Brain pericyte (primary cell): ENCODE measurements around the gene KLHL42.
"Not testable (repeated sequence)": the region's sequence is repeated elsewhere in the genome, so short reads cannot be mapped to it uniquely, and the experiment has no call there.

Experiments used
- DNase-seq: peaks from one replicate; pipeline ENCODE4 v3.0.0-alpha.2; 2012; ENCODE audit warnings: low read depth, low spot score

The KLHL42 gene

DNA sequence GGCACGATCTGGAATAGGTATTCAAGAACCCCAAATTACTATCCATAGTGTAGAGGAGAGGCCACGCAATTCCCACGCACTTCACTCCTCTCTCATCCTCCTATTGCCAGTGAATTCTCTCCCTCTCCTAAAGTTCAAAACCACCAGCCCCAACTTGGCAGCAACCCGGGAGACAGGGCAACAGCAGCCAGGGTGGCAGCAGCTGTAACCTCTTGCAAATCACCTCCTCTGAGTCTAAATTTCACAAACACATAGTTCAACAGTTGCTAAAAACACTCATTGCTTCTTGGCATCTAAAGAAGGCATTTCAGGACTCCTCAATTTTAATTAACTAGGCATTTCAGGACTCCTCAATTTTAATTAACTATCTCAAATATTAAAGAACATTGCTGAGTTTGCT lies 37.7 kb downstream of the KLHL42 start:
- no peak for DNase-seq

- DNase-seq: no peak
These were observed 38.4 kb downstream of the KLHL42 start for GRCh38 chr12:27818401-27818918.

- no peak for DNase-seq
These were observed 40.5 kb downstream of the KLHL42 start for GRCh38 chr12:27820564-27820963.

DNA sequence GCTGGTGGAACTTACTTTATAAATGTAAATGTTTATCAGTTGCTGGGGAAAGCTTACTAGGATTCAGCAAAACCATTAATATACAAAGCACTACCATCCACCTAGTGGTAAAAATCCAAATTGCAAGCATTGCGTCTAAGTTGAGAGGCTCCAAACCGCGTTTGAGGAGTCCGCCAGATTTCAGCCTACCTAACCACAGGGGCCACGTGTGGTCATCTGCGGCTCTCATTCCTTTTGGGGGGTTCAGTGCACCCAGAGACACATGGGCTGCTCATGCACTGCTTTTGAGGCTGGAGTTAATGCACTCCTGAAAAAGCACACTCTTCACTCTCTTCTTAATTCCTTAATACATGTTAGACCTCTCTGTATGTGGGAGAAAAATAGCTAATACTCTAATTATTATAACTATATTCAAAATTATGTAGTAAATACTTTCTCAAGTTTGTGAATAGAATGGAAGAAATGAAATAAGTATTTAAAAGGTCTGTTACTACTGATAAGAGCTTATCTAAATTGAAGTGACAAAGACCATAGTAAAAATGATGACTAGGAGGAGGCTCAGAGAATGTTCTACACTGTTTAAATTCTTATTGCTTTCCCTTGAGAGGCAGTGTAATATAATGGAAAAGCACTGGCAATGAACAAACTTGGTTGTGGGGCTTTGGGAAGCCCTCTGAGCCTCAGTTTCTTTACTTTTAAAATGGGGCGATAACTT lies 41.4 kb downstream of the KLHL42 start:
- DNase-seq: peak; percentile 8

DNA sequence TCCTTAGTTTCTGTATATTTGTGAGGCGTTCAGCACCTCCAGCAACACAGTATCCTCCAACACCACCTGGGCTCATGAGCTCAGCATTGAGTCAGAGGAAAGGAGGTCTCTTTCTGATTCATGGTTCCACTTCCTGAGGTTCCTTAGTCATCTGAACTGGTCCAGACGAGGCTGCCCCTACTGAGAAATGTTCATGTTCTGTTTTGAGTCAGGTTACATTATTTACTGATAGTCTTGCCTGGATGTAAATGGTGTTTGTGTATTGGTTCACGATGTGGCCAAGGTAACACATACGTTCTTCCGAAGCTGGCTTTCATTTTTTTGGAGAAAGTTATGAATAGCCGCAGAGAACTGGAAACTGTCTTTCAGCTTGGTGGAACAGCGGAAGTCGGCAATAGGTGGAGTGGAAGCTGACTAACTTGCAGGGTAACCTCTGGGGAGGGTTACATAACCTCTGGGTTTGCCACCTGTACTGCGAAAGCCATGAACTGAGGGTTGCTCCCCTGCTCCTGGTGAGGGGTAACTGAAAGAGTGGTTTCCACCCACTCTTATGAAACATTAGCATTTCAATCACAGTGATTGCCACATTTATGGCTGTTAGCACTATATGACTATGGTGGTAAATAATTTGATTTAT lies 42.2 kb downstream of the KLHL42 start:
- no peak for DNase-seq

DNA sequence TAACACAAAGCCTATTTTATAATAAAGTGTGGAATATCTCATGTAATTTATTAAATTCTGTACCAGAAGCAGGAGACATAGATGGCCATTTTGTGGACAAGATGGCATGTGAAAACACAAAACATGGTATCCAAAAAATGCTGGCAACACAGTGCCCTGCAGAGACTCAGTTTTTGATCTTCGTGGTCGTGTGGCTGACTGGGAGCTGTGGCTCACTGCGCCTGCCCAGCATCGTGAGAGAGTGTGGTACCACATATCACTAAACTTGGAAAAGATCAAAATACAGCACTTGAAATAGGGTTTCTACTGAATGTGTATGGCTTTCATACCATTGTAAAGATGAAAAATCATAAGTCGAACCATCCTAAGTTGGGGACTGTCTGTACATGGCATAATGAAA lies 43.0 kb downstream of the KLHL42 start:
- no peak for DNase-seq

DNA sequence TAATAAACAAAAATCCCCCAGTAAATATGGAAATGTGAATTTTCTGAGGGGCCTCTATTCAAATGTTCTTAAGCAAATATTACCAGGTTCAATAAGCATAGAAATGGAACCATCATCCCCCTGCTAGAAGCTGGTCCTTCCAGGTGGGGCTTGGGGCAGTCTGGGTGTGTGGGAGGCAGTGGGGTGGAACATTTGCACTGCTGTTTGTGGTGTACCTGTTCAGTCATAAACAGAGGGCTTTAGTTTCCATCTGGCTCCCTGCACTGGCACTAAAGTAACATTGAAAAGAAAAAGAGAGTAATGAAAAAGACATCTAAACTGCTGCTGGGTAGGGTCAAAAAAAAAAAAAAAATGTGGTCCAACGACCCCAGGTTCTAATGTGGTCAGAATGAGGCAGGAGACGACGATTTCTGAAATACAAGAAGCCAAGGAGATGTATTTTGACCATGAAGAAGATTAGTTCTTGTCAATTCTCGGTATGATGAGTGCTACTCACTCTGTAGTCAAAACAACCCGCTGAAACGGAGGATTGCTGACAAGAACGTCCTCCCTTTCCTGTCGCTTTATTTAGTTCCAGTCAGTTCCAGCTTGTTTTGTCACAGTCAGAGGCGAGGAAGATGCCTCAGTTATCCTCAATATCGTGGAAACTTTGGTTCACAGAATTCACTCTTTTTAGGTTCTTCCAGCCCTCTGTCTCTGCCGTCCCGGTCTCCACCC lies 44.3 kb downstream of the KLHL42 start:
- DNase-seq: no peak

- no peak for DNase-seq
These were observed 46.0 kb downstream of the KLHL42 start for GRCh38 chr12:27826076-27826475.

DNA sequence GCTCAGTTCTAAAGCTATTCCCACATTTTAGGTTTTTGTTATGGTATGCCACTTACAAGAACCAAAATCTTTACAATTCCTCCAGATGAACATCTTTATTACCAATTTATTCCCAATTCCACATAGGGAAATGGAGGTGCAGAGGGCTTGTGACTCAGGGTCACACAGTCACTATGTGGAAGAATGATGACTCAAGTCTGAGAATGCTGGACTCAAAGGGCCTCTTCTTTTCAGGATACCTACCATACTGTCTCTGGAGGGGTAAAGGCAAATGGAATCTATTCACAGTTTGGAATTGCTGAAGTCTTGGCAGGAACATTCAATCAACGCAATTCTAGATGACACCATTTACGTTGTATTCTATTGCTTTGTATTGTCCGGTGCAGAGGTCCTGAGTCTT lies 48.2 kb downstream of the KLHL42 start:
- DNase-seq: no peak

DNA sequence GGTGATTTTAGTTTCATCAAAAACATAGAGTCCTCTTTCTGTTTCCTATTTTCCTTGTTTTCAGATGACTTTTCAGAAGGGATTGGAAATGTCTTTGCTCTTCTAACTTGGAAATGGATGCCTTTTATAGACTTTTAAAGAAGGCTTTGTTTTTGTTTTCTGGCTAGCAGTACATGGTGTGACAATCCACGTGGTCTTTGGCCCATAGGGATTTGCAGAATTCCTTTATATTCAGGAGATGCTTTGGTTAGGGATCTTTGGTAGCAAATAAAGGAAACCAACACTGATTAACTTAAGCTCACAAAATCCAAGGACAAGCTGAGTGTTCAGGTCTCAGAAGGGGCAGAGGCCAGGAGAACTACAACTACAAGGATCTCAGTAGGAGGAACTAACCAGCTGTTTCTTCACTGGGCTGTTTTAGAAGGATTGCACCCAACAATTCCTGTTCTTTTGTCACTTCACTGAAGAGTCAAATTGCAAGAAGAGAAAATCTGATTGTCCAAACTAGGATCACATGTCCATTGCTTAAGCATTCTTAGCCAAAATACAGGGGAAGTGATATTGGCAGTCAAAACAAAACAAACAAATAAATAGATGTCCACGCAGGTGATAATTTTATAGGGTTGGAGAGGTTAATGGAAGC lies 58.6 kb downstream of the KLHL42 start:
- no peak for DNase-seq

DNA sequence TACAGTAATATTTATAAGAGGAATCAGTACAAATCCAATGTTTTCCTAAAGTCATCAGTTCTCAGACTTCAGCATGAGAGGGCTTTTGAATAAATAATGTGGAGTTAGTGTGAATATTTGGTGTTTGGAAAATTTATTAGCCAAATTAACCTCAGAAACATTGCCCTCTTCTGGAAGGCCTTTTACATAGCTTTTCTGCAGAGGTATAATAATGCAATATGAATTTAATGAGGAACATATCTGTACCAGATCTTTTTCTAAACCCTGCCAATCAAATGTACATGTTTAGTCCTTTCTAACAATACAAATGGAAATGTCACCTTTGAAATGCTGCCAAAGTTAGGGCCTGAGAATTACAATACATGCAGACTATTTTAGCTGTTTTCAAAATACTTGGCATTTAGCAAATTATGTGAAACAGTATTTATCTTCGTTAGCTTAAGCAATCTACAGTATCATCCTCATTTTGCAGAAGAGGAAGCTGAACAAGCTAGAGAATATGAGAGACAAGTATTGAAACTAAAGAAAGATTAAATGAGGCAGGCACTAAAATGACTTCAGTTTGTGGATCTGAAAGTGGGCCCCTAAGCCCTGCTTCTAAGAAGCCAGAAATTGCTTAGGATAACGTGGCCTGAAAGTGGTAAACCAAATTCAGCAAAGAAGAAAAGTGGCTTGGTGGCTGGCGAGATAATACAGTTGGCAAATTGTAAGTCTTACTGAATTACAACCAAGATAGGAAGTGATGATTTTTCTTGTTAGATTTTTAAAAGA lies 60.4 kb downstream of the KLHL42 start:
- DNase-seq: no peak

GRCh38 chr12:27841392-27841882 lies 61.4 kb downstream of the KLHL42 start:
- no peak for DNase-seq

DNA sequence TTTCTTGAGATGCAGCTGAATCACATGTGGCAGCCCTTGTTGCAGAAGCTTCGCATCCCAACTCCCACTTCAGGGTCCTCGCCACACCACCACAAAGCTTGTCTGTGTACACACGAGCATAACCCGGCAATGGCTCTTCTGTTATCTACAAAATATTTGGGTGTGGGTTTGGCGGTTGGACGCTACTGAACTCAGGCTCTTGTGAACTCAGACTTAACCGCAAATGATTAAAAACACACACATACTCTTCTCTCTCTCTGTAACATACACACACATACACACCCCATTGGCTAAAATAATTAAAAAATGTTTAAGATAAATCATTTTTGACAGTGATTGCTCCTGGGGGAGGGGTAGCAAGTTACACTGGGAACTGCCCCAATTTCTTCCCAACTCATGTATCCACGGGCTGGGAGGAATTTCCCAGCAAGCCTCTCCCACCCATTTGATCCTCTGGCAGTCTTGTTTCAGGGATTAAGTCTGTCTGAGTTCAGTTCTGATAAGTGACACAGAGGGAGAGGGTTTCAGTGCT lies 63.7 kb downstream of the KLHL42 start:
- DNase-seq: no peak

DNA sequence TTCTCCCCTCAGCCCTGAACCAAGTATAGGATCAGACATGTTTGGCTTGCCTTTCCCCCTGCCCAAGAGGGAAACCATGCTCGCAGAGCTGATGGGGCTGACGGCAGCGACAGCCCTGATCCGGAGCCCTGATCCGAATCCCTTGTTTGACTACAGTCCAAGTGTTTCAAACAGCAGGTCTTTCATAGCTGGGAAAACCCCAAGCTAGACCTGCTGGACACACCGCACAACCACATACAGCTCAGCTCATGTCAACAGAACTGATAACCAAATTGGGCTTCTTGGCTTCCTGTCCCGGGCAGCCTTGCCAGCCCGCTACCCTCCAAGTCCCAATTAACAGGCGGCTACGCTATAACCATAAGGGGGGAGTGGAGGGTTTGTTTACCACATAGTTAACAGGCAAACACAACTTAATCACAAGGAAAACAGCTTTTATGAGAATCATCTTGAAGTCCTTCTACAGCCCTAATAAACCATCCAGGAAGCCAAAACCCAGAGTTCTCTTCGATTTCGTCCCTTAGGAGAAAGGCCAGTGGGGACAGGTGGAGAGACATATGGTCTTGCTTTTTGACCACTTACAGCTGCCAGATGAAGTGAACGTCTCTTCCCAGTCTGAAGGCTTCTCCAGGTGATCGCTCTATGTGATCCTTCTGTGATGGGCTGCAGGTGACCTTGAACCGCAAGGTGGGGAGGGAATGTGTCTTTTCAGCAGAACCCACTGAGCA lies 64.5 kb downstream of the KLHL42 start:
- DNase-seq: no peak

- no peak for DNase-seq
These were observed 65.2 kb downstream of the KLHL42 start for GRCh38 chr12:27845187-27845586.

GRCh38 chr12:27845706-27846105 lies 65.7 kb downstream of the KLHL42 start:
- DNase-seq: not testable (repeated sequence)

GRCh38 chr12:27847293-27847692 lies 67.3 kb downstream of the KLHL42 start:
- not testable (repeated sequence) for DNase-seq

DNA sequence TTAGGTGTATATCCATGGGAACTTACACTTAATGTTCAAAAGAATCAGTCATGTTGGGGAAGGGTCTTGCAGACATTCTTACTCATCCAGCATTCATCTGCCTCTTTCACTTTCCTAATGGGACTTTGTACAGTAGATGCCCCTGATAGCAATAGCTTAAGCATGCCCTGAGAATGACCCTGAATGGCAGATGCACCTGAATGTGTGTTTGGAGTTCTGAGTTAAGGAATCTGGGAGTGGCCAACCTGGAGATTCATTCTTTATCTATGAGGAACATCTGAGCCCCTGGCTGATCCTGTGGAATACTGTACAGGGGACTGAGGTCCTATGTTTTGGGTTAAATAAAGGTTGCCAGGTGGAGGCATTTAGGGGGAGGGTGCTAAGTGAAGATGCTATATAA lies 71.3 kb downstream of the KLHL42 start:
- DNase-seq: no peak

- no peak for DNase-seq
These were observed 72.1 kb downstream of the KLHL42 start for GRCh38 chr12:27852117-27852516.
